A549 (cell line): ENCODE data around the gene HEXD. TPM values are rescaled to one million over a fixed set of nuclear protein-coding genes. Genes with fewer than 3 reads are reported as not detected.

Source experiments
- ATAC-seq, 2 experiments: fragments of 200-7000 bp in 1 of 2; fragments of >200 bp in 1 of 2; cut with Nextera tagmentation in 1 of 2; cut with Tn5 transposase in 1 of 2; 3 replicates each; pipeline versions ENCODE4 v1.8.0 to v1.9.1; 2018 to 2020; ENCODE audit warnings: mild to moderate bottlenecking in 1 of 2, moderate library complexity in 1 of 2
- CTCF ChIA-PET: fragments of 300-600 bp; sonication (Branson Sonifier 250); formaldehyde crosslinking; extraction: SDS; loops from one replicate; lab custom pipeline; 2021; ENCODE audit warnings: antibody characterized with exemption, inconsistent platforms; lab: Yijun Ruan, JAX
- POLR2A ChIA-PET: fragments of 350-600 bp; formaldehyde crosslinking; extraction: SDS; loops from one replicate; lab custom pipeline; 2021; ENCODE audit warnings: antibody characterized with exemption, inconsistent platforms; lab: Yijun Ruan, JAX
- DNase-seq, 2 experiments: peaks; one replicate each; pipeline versions ENCODE4 v3.0.0 to v3.0.0-alpha.2; 2011 to 2016; ENCODE audit warnings: low read depth in 1 of 2, low spot score in 1 of 2
- FAIRE-seq: peaks from 2 replicates; lab custom pipeline; 2011; peaks lifted over from hg19 to GRCh38; lab: Jason Lieb, UNC
- H3K27ac ChIP-seq, 2 experiments: fragments of >200 bp; sonication (Bioruptor Twin); formaldehyde crosslinking; 3 replicates each; pipeline ENCODE4 v1.5.1; 2016 to 2017
- H3K4me1 ChIP-seq: fragments of >200 bp; sonication (Bioruptor Twin); formaldehyde crosslinking; 3 replicates; pipeline ENCODE4 v1.6.1; 2016
- H3K4me2 ChIP-seq: fragments of >200 bp; sonication (Bioruptor Twin); formaldehyde crosslinking; 3 replicates; pipeline ENCODE4 v1.6.1; 2016
- H3K4me3 ChIP-seq: fragments of >200 bp; sonication (Bioruptor Twin); formaldehyde crosslinking; 3 replicates; pipeline ENCODE4 v1.5.1; 2016
- H3K9me3 ChIP-seq: fragments of >200 bp; sonication (Bioruptor Twin); formaldehyde crosslinking; 3 replicates; pipeline ENCODE4 v1.6.1; 2016
- BHLHE40 ChIP-seq: IDR thresholded peaks from 2 replicates; pipeline ENCODE4 v1.6.1; 2012; ENCODE audit warnings: low read depth, low read length, inconsistent platforms
- CHD2 ChIP-seq: fragments of 150-350 bp; IDR thresholded peaks from 2 replicates; pipeline ENCODE4 v1.6.1; 2014; ENCODE audit warnings: low read length; ENCODE audit not compliant: partially characterized antibody
- CHD4 ChIP-seq: fragments of 200-600 bp; sonication (generic); IDR thresholded peaks from 2 replicates; pipeline ENCODE4 v1.6.1; 2016; ENCODE audit warnings: antibody characterized with exemption, mild to moderate bottlenecking, borderline replicate concordance
- ELK1 ChIP-seq: fragments of 150-350 bp; IDR thresholded peaks from 2 replicates; pipeline ENCODE4 v1.6.1; 2014; ENCODE audit warnings: low read depth, mild to moderate bottlenecking, low read length
- ESRRA ChIP-seq: fragments of 150-350 bp; IDR thresholded peaks from 2 replicates; pipeline ENCODE4 v1.6.1; 2014; ENCODE audit warnings: mild to moderate bottlenecking, low read length, borderline replicate concordance
- FOXS1 ChIP-seq: fragments of 250-450 bp; sonication (Bioruptor Pico); IDR thresholded peaks from 2 replicates; pipeline ENCODE4 v1.5.0; 2020; ENCODE audit warnings: mild to moderate bottlenecking, moderate library complexity
- HES2 ChIP-seq: fragments of >200 bp; sonication (Bioruptor Twin); formaldehyde crosslinking; IDR thresholded peaks from 2 replicates; pipeline ENCODE4 v1.6.1; 2016
- HOXA7 ChIP-seq: fragments of 250-450 bp; sonication (Bioruptor Pico); IDR thresholded peaks from 2 replicates; pipeline ENCODE4 v1.5.0; 2020; ENCODE audit warnings: mild to moderate bottlenecking, moderate library complexity
- MAFK ChIP-seq: fragments of 450-650 bp; IDR thresholded peaks from 2 replicates; pipeline ENCODE4 v1.6.1; 2014; ENCODE audit not compliant: partially characterized antibody
- NR3C1 ChIP-seq: fragments of >200 bp; sonication (Bioruptor Twin); formaldehyde crosslinking; IDR thresholded peaks from 3 replicates; pipeline ENCODE4 v1.6.1; 2017
- POLR2A ChIP-seq: IDR thresholded peaks from 2 replicates; pipeline ENCODE4 v1.6.1; 2012; ENCODE audit warnings: mild to moderate bottlenecking, low read length
- POLR2AphosphoS2 ChIP-seq: conservative IDR thresholded peaks from 2 replicates; pipeline ENCODE4 v1.6.1; 2012; ENCODE audit warnings: low read length, improper control_type of control experiment, inconsistent platforms
- RARB ChIP-seq: fragments of 250-450 bp; sonication (Bioruptor Pico); IDR thresholded peaks from 2 replicates; pipeline ENCODE4 v1.8.0; 2021; ENCODE audit warnings: mild to moderate bottlenecking, moderate library complexity
- RFX5 ChIP-seq: fragments of 450-650 bp; IDR thresholded peaks from 2 replicates; pipeline ENCODE4 v1.7.1; 2014; ENCODE audit warnings: antibody characterized with exemption, mild to moderate bottlenecking, moderate library complexity
- RNF2 ChIP-seq: fragments of 200-600 bp; sonication (generic); IDR thresholded peaks from 2 replicates; pipeline ENCODE4 v1.6.1; 2016; ENCODE audit warnings: low read depth, mild to moderate bottlenecking, antibody characterized with exemption, moderate library complexity, borderline replicate concordance
- TP53 ChIP-seq: fragments of 250-450 bp; sonication (Bioruptor Pico); IDR thresholded peaks from 2 replicates; pipeline ENCODE4 v1.5.0; 2021; ENCODE audit warnings: mild to moderate bottlenecking, moderate library complexity
- WGBS: methylation state at CpG from one replicate; pipeline ENCODE4 v1.1.6; 2017; ENCODE audit errors: missing lambda C conversion rate; 5-methylcytosine and 5-hydroxymethylcytosine counted together
- polyA plus RNA-seq, 4 experiments: library from polyadenylated mRNA; depleted of rRNA in 3 of 4; stranded (reverse); fragments of >200 nt; fragmentation: RNase III in 1 of 4; extraction: RNeasy Plus Mini Kit Qiagen cat#74134 plus additional on column Dnase treatment in 1 of 4; gene quantifications; 2 replicates in 3 of 4; 3 replicates in 1 of 4; pipeline ENCODE4 v1.2.3, GENCODE V29; 2011 to 2017
- TF ChIP-seq, protein P1 (sequence below): fragments of 250-450 bp; sonication (Bioruptor Pico); IDR thresholded peaks from 2 replicates; pipeline ENCODE4 v1.5.0; 2020; ENCODE audit warnings: low read depth, mild to moderate bottlenecking, moderate library complexity
- TF ChIP-seq, protein P2 (sequence below): IDR thresholded peaks from 2 replicates; pipeline ENCODE4 v1.6.1; 2012; ENCODE audit warnings: low read depth, borderline replicate concordance
- TF ChIP-seq, protein P3 (sequence below): fragments of >200 bp; sonication (Bioruptor Twin); formaldehyde crosslinking; IDR thresholded peaks from 3 replicates; pipeline ENCODE4 v1.6.1; 2016

Gene HEXD
- polyA plus RNA-seq, 2 of the 4 experiments (the other 2 are of a cell fraction): 18.0 to 19.5 TPM

- 83% methylated on average over 18 of the region's 18 CpGs for WGBS
- DNase-seq (no peak), FAIRE-seq (no peak)
- Histone ChIP-seq H3K4me1 (peaks cover 15% of the 10 kb centered on the region), H3K4me3 (no peak overlapping the region)
- ChIA-PET CTCF (interaction anchor here (1.0 to 3.8 kb wide), 10 partner anchors 10 to 163 kb away, joined by 3 to 19 read pairs (median 4); no protein-coding TSS in a partner anchor), POLR2A (no interaction called here)
- TF ChIP-seq HOXA7 (CRISPR knock-in tag): no peak
- TF ChIP-seq, all 56 proteins: peak for 0
- H3K4me2 ChIP-seq: no peak overlapping the region
- H3K27ac ChIP-seq: no peak overlapping the region
- no peak for ATAC-seq
- H3K9me3 ChIP-seq: no peaks in the 10 kb centered on the region
These were observed 18.5 kb upstream of the HEXD start for GRCh38 chr17:82399601-82400101.

GRCh38 chr17:82400206-82400605, 17.9 kb upstream of the HEXD start:
- CTCF ChIA-PET: interaction anchor here (1.1 to 3.8 kb wide), 8 partner anchors 10 to 99 kb away, joined by 3 to 19 read pairs (median 4); no protein-coding TSS in a partner anchor
- TF ChIP-seq BHLHE40 (no peak), HES2 (no peak), POLR2A (no peak), RARB (no peak)
- TF ChIP-seq, protein P1, sequence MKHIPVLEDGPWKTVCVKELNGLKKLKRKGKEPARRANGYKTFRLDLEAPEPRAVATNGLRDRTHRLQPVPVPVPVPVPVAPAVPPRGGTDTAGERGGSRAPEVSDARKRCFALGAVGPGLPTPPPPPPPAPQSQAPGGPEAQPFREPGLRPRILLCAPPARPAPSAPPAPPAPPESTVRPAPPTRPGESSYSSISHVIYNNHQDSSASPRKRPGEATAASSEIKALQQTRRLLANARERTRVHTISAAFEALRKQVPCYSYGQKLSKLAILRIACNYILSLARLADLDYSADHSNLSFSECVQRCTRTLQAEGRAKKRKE: no peak
- no peak overlapping the region for H3K4me2 ChIP-seq
- FAIRE-seq: no peak
- no peak for ATAC-seq
- WGBS: 92% methylated on average over 6 of the region's 7 CpGs
- peaks cover 15% of the 10 kb centered on the region for H3K4me1 ChIP-seq
- POLR2A ChIA-PET: no interaction called here
- no peak overlapping the region for H3K27ac ChIP-seq
- no peak for DNase-seq
- H3K9me3 ChIP-seq: no peaks in the 10 kb centered on the region
- H3K4me3 ChIP-seq: no peak overlapping the region

DNA sequence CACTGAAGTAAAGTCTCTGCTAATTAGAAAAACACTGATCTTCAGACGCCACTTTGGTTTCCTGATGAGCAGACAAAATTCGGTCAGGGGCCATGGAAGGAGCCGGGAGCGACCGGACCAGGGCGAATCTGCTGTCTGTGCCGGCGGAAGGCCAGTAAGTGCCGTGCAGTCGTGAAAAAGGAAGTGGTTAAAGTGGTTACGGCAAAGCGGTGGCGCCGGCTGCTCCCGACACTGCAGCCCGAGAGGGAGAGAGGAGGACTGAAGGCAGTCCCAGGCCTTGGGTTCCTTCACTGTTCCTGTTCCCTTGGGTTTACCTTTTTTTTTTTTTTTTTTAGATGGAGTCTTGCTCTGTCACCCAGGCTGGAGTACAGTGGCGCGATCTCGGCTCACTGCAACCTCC, 17.3 kb upstream of the HEXD start:
- ChIA-PET CTCF (interaction anchor here (1.8 to 3.8 kb wide), 2 partner anchors 13 to 100 kb away, joined by 5 to 19 read pairs; no protein-coding TSS in a partner anchor), POLR2A (no interaction called here)
- DNase-seq: no peak
- Histone ChIP-seq H3K4me3 (no peak overlapping the region), H3K27ac (no peak overlapping the region), H3K4me2 (no peak overlapping the region), H3K9me3 (no peaks in the 10 kb centered on the region), H3K4me1 (peaks cover 15% of the 10 kb centered on the region)
- no peak for FAIRE-seq
- no peak for ATAC-seq
- TF ChIP-seq MAFK (peak; percentile 29), POLR2A (no peak)
- WGBS: 95% methylated on average over 19 of the region's 19 CpGs

DNA sequence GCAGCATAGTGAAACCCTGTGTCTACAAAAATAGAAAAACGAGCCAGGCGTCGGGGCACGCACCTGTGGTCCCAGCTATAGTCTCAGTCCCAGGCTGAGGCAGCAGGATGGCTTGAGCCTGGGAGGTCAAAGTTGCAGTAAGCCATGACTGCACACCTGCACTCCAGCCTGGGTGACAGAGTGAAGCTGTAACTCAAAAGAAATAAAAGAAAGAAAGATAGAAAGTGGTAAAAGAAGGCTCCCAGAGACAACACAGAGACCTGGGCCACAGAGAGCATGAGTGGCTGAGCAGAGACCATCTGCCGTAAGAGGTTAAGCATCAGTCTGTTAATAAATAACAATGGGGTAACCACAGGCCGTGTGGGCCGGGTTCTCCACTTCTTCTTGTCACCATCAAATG, 15.3 kb upstream of the HEXD start:
- 65% methylated on average over 7 of the region's 7 CpGs for WGBS
- ATAC-seq (no peak), DNase-seq (no peak)
- Histone ChIP-seq H3K4me3 (no peak overlapping the region), H3K27ac (no peak overlapping the region)
- TF ChIP-seq, protein P2, sequence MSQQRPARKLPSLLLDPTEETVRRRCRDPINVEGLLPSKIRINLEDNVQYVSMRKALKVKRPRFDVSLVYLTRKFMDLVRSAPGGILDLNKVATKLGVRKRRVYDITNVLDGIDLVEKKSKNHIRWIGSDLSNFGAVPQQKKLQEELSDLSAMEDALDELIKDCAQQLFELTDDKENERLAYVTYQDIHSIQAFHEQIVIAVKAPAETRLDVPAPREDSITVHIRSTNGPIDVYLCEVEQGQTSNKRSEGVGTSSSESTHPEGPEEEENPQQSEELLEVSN: no peak
- no peak for TF ChIP-seq POLR2AphosphoS2
- TF ChIP-seq, all 56 proteins: peak for 0
- no peak overlapping the region for H3K4me2 ChIP-seq
- CTCF ChIA-PET: interaction anchor here (0.9 to 1.9 kb wide), 5 partner anchors 11 to 92 kb away, joined by 4 to 9 read pairs (median 4); no protein-coding TSS in a partner anchor
- no peaks in the 10 kb centered on the region for H3K9me3 ChIP-seq
- POLR2A ChIA-PET: interaction anchor here (0.6 kb wide), 1 partner anchor 51 kb away, joined by 3 read pairs; no protein-coding TSS in a partner anchor
- H3K4me1 ChIP-seq: peaks cover 10% of the 10 kb centered on the region
- FAIRE-seq: no peak

DNA sequence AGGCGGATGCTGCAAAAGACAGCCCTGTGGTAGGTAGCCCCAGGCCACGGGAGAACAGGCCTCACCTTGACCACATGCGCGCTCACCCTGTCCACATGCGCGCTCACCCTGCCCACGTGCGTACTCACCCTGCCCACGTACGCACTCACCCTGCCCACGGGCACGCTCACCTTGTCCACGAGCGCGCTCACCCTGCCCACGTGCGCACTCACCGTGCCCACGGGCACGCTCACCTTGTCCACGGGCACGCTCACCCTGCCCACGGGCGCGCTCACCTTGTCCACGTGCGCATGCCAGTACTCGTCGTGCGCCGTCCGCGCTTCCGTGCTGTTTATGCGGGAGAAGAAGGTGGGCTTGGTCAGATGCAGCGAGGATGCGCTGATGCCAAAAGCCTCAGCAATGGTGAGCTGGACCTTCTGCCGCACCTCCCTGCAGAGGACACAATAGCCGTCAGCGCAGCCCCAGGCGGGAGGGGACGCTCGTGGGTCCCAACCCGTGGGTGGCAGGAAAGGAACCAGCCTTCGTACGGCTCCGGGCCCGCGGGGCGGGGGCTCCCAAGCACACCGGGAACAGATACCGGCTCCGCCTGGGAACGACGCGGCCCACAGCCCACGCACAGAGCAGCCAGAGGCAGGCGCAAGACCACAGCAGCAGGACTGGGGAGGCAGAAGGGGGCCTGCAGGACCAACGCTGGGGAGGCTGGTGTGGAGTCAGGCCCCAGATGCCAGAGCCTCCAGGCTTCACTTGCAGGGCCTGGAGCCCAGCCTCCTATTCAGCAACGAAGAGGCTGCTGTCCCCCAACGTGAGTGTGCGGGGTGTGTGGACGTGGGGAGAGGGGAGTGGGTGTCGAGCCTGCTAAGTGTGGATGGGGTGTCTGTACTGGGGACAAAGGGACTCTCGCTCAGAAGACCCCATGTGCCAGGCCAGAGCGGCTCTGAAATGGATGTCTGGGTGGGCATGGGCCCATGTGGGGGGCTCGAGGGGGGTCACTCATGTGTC, 14.2 kb upstream of the HEXD start:
- CTCF ChIA-PET: interaction anchor here (1.9 to 2.4 kb wide), 2 partner anchors 10 to 11 kb away, joined by 8 to 21 read pairs; no protein-coding TSS in a partner anchor
- no peak overlapping the region for H3K4me3 ChIP-seq
- ATAC-seq (no peak; a peak in 1 of 6 replicates), DNase-seq (no peak), FAIRE-seq (no peak)
- H3K4me2 ChIP-seq: no peak overlapping the region
- POLR2A ChIA-PET: no interaction called here
- H3K27ac ChIP-seq: no peak overlapping the region
- peaks cover 7% of the 10 kb centered on the region for H3K4me1 ChIP-seq
- WGBS: 93% methylated on average over 67 of the region's 67 CpGs
- no peaks in the 10 kb centered on the region for H3K9me3 ChIP-seq
- TF ChIP-seq FOXS1 (CRISPR knock-in tag) (no peak), ELK1 (no peak), CHD2 (no peak), HOXA7 (CRISPR knock-in tag) (no peak), RFX5 (no peak), TP53 (CRISPR knock-in tag) (no peak), NR3C1 (no peak), ESRRA (no peak), CHD4 (no peak), RNF2 (no peak)
- TF ChIP-seq, protein P2: no peak
- TF ChIP-seq, protein P3, sequence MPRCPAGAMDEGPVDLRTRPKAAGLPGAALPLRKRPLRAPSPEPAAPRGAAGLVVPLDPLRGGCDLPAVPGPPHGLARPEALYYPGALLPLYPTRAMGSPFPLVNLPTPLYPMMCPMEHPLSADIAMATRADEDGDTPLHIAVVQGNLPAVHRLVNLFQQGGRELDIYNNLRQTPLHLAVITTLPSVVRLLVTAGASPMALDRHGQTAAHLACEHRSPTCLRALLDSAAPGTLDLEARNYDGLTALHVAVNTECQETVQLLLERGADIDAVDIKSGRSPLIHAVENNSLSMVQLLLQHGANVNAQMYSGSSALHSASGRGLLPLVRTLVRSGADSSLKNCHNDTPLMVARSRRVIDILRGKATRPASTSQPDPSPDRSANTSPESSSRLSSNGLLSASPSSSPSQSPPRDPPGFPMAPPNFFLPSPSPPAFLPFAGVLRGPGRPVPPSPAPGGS: no peak
